Measurements from ENCODE around the gene PLAC1.

DNA sequence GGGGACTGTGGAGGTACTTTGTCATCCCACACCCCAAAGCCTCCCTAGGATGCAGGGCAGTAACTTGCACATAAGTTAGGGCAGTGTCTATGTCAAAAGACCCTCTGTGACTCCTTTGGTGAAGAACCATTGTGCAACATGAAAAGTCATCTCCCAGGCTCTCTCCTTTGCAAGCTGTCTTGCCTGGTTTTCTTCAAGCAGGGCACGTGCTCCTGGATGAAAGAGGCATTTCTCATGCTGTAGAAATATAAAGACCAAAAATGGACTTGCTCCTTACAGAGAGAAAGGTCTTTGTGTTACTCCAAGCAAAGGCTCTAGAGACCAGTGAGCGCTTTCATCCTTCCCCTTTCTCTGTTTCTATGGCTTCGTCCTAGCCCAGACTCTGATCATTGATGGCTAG is 44.9 kb downstream of the PLAC1 start:
- TF ChIP-seq POLR2AphosphoS5 (IDR thresholded peaks at IDR 0.05; ENCODE audit: borderline replicate concordance, low read depth, low read length) (no peak), EZH2 (IDR thresholded peaks at IDR 0.05) (no peak)

Measured in SK-N-MC (cell line).